Vagina (tissue), 2 donors: ENCODE data around the gene FLT1. TPM values are rescaled to one million over a fixed set of nuclear protein-coding genes. Genes with fewer than 3 reads are reported as not detected.

ENCODE experiments used
- DNase-seq, 2 donors: peaks; one replicate each; pipeline ENCODE4 v3.0.0-alpha.2; 2017; ENCODE audit errors: extremely low spot score in 2 of 2
- H3K27ac ChIP-seq: fragments of 200-600 bp; sonication (generic); one replicate; pipeline ENCODE4 v1.5.1; 2019
- H3K27me3 ChIP-seq: fragments of 200-600 bp; sonication (generic); one replicate; pipeline ENCODE4 v1.5.1; 2019
- H3K36me3 ChIP-seq, 2 donors: fragments of 200-600 bp; sonication (generic); one replicate each; pipeline ENCODE4 v1.5.1; 2017 to 2019
- H3K4me1 ChIP-seq: fragments of 200-600 bp; sonication (generic); one replicate; pipeline ENCODE4 v1.5.1; 2019
- H3K4me3 ChIP-seq, 2 donors: fragments of 200-600 bp; sonication (generic); 1 replicate in 1 of 2; 2 replicates in 1 of 2; pipeline ENCODE4 v1.5.1; 2016 to 2019
- H3K9me3 ChIP-seq: fragments of 200-600 bp; sonication (generic); one replicate; pipeline ENCODE4 v1.5.1; 2019
- CTCF ChIP-seq, 3 experiments: fragments of 450-650 bp in 2 of 3; fragments of 200-600 bp in 1 of 3; sonication (generic) in 1 of 3; IDR thresholded peaks; one replicate each; pipeline ENCODE4 v1.5.1; 2017 to 2019; ENCODE audit warnings: antibody characterized with exemption in 3 of 3, mild to moderate bottlenecking in 2 of 3, moderate library complexity in 2 of 3
- POLR2A ChIP-seq, 2 donors: fragments of 450-650 bp; IDR thresholded peaks; one replicate each; pipeline ENCODE4 v1.6.1; 2017; ENCODE audit warnings: antibody characterized with exemption in 2 of 2, mild to moderate bottlenecking in 2 of 2, moderate library complexity in 2 of 2
- POLR2AphosphoS5 ChIP-seq, 2 donors: sonication (generic); formaldehyde crosslinking; IDR thresholded peaks; one replicate each; pipeline ENCODE4 v1.9.0; 2017; ENCODE audit warnings: antibody characterized with exemption in 2 of 2, mild to moderate bottlenecking in 2 of 2, low read depth in 1 of 2; ENCODE audit not compliant: insufficient read depth in 1 of 2
- intact Hi-C: fragments of 100-400 bp; cut with DNase I; formaldehyde crosslinking; loops from one replicate; pipeline ENCODE4 v1.15.1; 2023
- total RNA-seq: library from RNA; depleted of rRNA; stranded (reverse); fragments of >200 nt; gene quantifications from one replicate; pipeline ENCODE4 v1.2.3, GENCODE V29; 2016

Gene FLT1
- total RNA-seq, 1 donor from 2014 or later = 18.9 TPM

- Histone ChIP-seq H3K4me3 (peak overlapping the region; percentile 43 to 49), H3K27me3 (no peaks in the 10 kb centered on the region), H3K9me3 (no peaks in the 10 kb centered on the region), H3K36me3 (no peaks in the 10 kb centered on the region), H3K4me1 (peaks cover 25% of the 10 kb centered on the region), H3K27ac (no peak overlapping the region)
- TF ChIP-seq CTCF (IDR thresholded peaks at IDR 0.05) (no peak), POLR2A (IDR thresholded peaks at IDR 0.05) (no peak), POLR2AphosphoS5 (IDR thresholded peaks at IDR 0.05; ENCODE audit: insufficient read depth in 1 of 2, low read depth in 1 of 2) (no peak)
- no peak for DNase-seq
- intact Hi-C loops = no loop called here
Observed at GRCh38 chr13:28495538-28496187, 735 bp upstream of the FLT1 start.

DNA sequence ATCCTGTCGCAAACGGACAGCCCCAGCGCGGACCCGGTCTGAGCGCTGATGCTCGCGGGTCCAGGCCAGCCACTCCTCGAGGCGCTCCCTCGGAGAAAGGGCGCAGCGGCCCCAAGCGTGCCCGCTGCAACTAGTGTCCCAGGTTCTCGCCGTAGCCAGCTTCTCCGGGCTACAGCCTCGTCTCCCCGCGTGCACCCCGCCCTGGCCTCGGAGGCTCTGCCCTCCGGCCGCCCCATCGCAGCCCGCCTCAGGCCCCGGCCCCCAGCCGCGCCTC is 487 bp downstream of the FLT1 start:
- H3K9me3 ChIP-seq = no peaks in the 10 kb centered on the region
- peak overlapping the region; percentile 43 to 49 for H3K4me3 ChIP-seq
- no peak for DNase-seq
- H3K4me1 ChIP-seq = peaks cover 25% of the 10 kb centered on the region
- TF ChIP-seq POLR2AphosphoS5 (IDR thresholded peaks at IDR 0.05; ENCODE audit: insufficient read depth in 1 of 2, low read depth in 1 of 2) (no peak), CTCF (IDR thresholded peaks at IDR 0.05) (no peak), POLR2A (IDR thresholded peaks at IDR 0.05) (no peak)
- H3K36me3 ChIP-seq = no peaks in the 10 kb centered on the region
- H3K27ac ChIP-seq = peak overlapping the region; percentile 49
- intact Hi-C loops = no loop called here
- H3K27me3 ChIP-seq = no peaks in the 10 kb centered on the region

DNA sequence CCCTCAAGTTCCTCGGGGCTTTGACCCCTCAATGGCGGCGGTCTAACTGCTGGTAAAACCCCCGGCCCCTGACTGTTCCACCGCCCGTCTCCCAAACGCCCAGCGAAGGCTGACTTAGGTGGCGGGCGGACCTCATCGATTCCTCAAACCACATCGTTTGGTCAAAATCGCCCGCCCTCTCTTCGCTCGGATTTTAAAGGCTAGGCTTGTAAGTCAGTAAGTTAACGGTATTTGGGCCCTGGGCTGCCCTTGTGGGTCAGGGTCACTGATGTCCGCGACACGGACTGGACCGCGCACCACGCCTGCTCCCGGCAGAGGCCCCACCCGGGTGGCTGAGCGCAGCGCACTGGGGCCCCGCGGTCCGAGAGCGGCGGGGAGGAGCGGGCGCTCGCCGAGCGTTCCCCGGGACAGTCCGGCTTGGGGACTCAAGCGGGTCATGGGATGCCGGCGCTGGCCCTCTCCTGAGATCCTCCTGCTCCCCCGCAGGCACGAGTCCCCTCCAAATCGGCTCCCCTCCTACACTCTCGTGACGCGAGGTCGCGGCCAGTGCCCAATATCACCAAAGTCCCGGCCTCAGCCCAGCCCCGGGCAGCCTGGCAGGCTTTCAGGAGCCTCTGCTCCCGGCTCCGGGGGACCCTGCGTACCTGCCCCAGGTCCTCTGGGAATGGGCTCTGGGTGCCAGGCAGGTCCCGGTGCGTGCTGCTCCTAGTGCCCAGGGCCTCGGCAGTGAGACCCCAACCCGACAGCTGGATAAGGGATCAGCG is 1.0 kb downstream of the FLT1 start:
- H3K9me3 ChIP-seq = no peaks in the 10 kb centered on the region
- peak overlapping the region; percentile 43 to 49 for H3K4me3 ChIP-seq
- no peaks in the 10 kb centered on the region for H3K27me3 ChIP-seq
- TF ChIP-seq POLR2A (IDR thresholded peaks at IDR 0.05) (no peak), POLR2AphosphoS5 (IDR thresholded peaks at IDR 0.05; ENCODE audit: insufficient read depth in 1 of 2, low read depth in 1 of 2) (no peak), CTCF (IDR thresholded peaks at IDR 0.05) (no peak)
- peak overlapping the region; percentile 49 for H3K27ac ChIP-seq
- no peak for DNase-seq
- intact Hi-C loops = no loop called here
- no peaks in the 10 kb centered on the region for H3K36me3 ChIP-seq
- H3K4me1 ChIP-seq = peaks cover 25% of the 10 kb centered on the region

GRCh38 chr13:28492569-28493367 is 2.2 kb downstream of the FLT1 start:
- Histone ChIP-seq H3K27me3 (no peaks in the 10 kb centered on the region), H3K27ac (no peak overlapping the region), H3K9me3 (no peaks in the 10 kb centered on the region), H3K4me3 (peak overlapping the region in 1 of 2 donors; percentile 43), H3K36me3 (no peaks in the 10 kb centered on the region), H3K4me1 (peaks cover 25% of the 10 kb centered on the region)
- intact Hi-C loops = no loop called here
- DNase-seq = no peak
- TF ChIP-seq POLR2AphosphoS5 (IDR thresholded peaks at IDR 0.05; ENCODE audit: insufficient read depth in 1 of 2, low read depth in 1 of 2) = no peak
- no peak for TF ChIP-seq POLR2A (IDR thresholded peaks at IDR 0.05)
- no peak for TF ChIP-seq CTCF (IDR thresholded peaks at IDR 0.05)
